Fibroblast of peridontal ligament (primary cell): ENCODE data around the gene CCDC93.
A peak's percentile ranks its signal among the peaks of the same experiment; 100 is the strongest.

ENCODE experiments used
- DNase-seq: peaks from one replicate; pipeline ENCODE4 v3.0.0-alpha.2; 2010; ENCODE audit errors: extremely low read depth

The CCDC93 gene, protein sequence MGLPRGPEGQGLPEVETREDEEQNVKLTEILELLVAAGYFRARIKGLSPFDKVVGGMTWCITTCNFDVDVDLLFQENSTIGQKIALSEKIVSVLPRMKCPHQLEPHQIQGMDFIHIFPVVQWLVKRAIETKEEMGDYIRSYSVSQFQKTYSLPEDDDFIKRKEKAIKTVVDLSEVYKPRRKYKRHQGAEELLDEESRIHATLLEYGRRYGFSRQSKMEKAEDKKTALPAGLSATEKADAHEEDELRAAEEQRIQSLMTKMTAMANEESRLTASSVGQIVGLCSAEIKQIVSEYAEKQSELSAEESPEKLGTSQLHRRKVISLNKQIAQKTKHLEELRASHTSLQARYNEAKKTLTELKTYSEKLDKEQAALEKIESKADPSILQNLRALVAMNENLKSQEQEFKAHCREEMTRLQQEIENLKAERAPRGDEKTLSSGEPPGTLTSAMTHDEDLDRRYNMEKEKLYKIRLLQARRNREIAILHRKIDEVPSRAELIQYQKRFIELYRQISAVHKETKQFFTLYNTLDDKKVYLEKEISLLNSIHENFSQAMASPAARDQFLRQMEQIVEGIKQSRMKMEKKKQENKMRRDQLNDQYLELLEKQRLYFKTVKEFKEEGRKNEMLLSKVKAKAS

DNA sequence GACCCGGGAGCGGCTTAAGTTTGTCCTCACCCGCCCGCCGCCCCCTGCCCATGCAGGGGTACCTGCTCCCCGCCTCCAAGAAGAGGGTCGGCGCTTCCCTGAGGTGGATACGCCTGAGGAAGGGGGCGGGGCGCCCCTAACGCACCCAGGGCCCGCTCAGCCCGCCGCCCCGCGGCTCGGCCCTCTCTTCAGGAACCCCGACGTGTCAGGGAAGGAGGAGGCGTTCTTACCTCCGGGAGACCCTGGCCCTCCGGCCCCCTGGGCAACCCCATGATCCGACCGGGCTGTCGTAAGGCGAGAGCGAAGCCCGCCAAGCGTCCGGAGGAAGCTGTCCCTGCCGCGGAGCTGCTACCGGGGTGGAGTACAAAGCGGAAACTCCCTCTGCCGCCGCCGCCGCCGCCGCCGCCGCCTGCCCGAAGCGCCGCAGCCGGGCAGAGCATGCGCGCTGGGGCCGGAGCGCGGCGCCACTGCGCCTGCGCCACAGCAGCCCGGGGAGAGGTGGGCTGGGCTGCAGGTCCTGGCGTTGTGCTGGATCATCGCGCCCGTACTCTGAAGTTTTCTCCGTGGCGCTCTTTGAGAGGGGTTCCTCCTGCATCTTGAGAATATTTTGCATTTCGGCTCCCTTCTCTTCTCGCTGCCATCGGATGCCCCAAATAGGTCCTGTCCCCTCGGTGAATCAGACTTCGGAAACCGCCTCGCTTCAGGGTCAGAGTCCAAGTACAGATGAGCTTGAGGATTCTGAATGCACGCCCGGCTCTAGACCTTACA is at the start of gene CCDC93:
CCDC93 (minus strand) TSS at position 347 of the 768 bp plus-strand sequence; CDS start at position 272, 75 bp downstream.
- peak; percentile 72 for DNase-seq

DNA sequence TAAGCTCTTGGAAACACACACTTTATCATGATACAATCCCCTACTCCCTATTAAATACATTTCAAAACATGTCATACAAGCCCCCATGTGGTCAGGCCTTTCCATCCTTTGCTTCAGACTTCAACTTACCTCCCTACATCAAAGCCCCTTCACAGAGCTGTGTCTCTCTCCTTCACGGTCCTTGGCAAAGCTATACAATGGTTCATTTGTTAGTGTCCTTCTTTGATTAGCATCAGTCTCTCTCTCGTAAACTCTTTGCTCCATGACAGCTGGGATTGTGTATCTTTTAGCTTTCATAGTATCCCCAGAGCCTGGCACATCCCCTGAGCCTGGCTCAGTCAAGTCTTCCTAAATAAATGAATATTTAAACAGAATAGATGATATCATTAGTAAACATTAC is 48.8 kb upstream of the CCDC93 start:
- DNase-seq: no peak

DNA sequence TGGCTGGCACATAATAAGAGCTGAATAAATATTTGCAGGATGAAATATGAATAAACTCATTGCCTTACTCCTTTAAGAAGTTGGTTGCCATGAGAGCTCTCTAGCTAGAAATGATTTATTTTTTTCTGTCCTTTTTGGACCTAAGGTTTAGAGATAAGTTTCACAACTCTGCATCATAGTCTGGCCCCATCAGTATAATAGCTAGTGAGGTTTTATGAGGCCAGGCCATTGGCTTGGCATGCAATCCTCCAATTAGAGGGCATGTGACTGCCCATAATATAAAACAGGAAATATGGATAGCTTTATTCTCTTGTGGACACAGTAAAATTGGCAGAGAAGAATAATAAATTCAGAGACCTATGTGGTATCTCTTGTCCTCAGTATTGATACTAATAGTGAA is 48.2 kb upstream of the CCDC93 start:
- DNase-seq: peak; percentile 83

DNA sequence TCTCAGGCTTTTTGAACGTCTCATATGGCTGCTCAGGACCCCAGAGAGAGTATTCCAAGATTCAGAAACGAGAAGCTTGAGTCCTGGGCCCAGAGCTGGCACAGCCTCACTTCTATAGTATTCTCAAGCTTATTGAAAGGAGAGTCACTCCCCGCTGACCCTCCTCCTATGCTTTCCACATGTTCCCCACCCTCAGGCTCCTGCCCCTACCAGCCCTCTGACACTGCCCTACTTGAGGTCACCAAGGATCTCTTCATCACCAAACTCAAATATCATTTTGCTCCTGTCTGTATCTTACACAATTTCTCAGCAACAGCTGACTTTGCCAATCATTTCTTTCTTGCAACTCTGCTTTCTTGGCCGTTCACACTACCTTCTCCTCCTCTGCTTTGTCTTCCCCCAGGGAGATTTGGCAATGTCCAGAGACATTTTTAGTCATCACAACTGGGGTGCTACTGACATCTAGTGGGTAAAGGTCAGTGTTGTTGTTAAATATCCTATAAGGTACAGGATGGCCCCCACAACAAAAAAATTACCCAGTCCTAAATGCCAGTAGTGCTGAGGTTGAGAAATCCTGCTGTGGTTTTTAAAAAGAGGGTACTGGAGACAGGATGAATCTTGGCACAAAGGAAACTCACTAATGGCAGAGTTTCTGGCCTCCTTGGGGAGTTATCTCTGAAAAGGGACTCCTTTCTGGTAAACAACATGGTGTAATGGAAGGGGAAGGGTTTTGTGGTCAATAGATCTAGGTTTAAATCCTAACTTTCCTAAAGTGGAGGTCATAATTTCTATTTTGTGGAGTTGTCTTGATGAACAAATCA is 47.5 kb upstream of the CCDC93 start:
- DNase-seq: peak; percentile 89

DNA sequence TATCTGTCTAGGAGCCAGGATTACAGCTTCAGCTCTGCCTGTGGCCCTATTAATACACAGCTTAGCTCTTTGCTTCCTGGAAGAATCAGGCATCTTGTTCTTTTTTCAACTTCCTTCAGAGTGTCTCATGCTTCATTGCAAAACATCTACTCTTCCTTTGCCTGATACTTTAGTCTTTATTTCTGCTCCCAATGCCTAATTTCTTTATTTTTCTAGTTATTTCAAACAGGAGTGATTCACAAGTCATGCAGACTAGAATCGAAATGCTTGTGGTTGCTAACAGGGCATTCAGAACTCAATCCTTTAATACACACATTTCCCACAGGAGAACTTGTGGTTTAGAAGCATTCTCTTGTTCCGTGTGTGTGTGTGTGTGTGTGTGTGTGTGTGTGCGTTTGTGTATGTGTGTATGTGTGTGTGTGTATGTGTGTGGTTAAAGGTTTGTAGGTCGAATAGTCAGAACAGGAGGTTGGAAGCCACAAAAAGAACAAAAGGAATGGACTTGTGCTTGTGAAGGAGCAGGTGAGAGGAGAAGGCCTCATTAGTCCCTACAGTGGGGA is 46.1 kb upstream of the CCDC93 start:
- peak; percentile 98 for DNase-seq

DNA sequence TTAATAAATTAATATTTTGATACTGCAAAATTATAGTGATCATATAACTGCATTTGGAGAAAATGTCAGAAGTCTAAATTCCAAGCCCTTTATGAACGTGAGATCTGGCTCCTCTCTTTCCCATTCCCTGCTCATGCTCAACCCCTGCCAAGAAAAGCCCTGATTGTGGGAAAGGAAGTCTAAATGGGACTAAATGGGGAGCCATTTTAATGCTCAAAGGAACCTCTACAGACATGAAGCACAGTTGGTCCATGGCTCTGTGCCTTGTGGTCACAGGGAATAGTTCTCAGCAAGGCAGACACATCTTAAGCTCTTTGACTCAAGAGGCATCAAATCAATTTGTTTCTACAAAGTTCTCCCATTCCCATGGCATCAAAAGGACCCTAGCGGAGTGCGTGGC is 45.1 kb upstream of the CCDC93 start:
- peak; percentile 49 for DNase-seq

DNA sequence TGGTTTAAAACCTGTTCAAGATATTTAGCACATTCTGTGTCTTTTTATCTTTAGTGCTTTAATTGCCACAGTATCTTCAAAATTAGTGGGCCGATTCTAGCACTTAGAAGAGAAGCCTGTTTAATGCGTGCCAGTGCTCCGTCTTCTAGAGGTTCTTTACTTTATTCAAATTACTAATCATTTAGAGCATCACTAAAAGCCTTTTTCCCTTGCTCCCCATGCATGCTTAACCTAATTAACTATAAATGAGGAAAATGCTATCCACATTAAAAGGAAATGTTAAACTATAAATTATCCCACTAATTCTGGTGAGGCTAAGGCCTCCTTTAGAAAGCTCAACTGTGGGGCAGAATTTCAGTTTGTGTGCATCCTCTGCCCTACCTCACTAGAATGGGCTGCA is 42.9 kb upstream of the CCDC93 start:
- DNase-seq: no peak

DNA sequence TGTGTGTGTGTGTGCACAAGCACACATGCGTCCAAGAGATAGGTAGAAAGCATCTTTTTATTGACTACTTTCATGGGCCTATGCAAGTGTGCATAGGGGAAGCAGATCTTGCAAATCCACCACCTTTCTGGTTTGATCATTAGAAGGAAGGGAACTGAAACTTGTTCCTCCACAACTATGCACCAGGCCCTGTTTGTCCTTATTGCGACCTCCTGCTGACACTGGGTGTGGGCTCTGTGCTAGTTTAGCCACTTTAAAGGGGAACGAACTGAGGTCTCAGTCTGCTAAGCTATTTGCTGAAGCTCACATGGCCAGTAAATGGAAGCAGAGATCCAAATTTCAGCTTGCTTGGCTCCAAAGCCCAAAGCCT is 42.3 kb upstream of the CCDC93 start:
- DNase-seq: no peak

DNA sequence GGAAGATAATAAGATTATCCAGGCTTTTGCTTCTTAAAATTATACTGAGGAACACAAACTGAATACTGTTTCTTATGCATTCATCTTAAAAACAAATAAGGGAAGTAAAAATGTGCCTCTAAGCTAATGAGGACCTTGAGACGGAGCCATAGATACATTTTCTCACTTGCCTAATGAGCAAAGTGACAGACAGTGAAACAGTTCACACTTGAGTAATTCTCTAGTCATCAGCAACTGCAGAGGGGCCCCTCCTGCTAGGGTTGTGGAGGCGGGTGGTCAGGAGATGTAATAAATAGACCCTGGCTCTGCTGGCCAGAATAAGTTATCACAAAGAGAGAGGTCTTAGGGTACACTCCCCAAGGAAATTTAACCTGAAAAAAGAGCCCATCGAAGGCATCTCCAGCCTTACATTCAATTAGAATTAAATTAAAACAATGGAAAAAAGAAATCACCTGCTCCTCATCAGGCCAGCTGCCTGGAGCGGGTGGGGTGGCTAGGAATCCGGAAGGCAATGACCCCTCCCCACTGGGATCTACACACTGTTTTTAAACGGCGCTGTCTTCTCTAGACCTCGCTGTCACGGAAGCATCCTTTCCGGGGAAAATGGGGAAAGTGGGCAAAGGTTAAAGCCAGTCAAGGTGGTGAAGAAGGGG is 41.8 kb upstream of the CCDC93 start:
- no peak for DNase-seq

DNA sequence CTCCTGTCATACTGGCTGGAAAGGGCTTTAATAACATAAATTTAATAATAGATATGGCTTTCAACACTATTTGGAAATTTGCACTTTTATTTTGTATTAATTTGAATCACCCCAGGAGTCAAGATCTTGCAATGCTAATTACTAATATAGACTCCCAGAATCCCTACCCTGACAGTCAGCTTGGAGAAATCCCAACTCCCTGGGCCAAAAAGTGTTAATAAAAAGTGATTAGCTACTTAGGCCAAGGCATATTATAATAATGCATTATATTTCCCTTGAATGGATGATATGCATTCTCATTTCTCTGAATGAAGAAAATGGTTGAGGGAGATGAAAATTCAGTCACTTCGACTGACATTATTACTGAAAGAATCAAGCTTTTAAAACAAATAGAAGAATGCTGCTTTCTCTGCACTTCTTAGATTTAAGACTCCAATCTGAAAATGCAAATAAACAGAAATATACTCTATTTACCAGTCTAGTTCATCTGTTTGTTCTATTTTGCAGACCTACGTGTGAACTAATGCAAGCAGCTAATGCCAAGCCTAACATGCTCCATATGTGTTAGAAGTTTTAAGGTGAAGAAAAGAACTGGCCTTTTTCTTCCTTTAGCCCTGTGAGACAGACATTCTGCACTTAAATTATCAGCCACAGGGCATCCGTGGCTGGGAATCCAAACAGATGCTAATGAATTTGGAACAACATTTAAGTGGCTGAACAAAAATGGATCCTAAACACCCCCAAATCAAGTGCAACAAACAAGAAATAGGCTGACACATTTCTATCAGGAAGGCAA is 40.5 kb upstream of the CCDC93 start:
- DNase-seq: no peak

DNA sequence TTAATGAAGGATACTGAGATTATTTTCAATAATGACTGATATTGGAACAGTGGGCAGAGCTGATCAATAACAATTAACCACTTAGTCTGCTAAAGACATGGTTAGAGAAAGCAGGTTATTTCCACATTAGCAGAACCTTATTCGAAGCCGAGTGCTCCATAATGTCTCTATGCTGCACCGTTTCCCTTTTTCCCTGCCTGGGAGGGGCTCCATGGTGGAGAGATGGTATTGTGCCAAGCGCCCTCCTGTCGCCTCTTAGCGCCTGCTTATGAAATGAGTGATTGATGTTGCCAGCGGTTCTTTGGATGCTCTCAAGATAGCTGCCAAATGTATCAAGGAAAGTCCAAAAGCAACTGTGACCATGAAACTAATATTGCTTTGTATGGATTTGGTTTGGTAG is 39.8 kb upstream of the CCDC93 start:
- DNase-seq: no peak

DNA sequence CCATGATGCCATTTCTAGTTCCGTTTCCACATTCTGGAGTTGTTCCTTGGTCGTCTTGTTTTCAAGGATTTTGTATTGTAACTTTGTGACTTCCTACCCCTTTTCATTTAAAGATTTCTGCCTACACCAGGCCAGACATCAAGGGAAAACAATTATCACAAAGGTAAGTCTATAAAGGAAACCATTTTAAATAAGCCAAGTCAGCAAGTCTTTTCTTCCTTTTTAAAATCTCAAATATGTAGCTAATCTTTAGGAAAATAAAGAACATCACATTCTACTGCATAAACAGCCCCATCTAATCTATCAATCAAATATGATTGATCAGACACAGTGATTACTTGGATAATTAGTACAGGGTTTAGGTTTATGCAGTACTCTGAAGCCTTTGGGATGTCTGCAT is 38.6 kb upstream of the CCDC93 start:
- no peak for DNase-seq

DNA sequence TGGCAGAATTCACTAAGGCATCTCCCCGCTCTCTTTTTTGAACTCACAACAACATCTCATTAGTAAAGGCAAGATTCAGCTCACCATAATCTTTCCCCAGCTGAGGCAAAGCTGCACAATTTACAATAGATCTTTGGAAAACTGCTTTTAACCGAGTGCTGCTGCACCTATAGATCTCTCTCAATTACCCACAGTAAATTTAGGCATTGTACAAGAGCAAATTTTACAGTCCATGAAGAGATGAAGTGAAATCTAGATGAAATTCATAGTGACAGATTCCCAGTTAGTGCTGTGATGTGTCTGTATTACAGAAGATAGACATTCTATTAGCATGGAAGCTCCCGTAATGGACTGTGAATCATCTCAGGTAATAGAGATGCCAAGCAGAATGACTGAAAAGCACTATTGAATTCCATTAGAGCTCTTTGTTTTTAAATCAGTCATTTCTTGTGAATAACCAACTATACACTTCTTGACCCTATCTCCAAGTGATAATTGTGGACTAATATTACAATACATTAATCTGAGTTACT is 38.0 kb upstream of the CCDC93 start:
- no peak for DNase-seq

DNA sequence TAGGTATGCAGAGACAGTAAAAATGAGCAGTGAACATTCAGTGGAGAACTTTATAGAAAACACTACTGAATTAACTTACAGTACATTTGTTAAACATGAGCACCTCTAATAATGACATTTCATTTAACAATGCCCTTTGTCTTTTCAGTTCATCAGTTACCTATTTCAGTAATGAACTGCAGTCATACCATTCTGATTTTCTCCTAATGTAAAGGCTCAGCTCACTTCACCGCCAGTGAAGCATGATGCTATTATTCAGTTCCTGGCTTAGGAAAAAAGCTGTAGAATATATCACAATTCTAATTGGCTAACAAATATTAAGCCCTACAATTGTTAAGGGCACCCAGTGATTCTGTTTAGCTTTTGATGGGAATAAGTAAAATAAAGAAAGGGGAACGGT is 37.1 kb upstream of the CCDC93 start:
- DNase-seq: no peak

DNA sequence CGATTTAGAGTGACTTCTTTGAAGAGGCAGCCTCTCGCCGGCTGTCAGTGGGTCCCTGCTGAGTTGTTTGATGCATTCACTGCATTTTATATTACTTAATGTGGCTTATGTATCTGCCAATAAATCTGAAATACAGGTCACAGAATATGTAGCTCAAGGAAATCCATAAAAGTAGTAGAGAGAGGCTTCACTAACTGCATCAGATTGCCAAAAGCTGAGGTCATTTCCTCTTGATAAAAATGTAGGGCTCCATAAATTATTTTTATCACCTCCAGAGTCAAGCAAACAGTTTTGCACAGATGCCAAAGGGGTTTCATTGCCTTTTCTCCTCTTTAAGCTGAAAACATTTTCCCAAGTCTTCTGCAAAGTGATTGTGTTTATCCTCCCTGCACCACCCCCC is 36.5 kb upstream of the CCDC93 start:
- no peak for DNase-seq

DNA sequence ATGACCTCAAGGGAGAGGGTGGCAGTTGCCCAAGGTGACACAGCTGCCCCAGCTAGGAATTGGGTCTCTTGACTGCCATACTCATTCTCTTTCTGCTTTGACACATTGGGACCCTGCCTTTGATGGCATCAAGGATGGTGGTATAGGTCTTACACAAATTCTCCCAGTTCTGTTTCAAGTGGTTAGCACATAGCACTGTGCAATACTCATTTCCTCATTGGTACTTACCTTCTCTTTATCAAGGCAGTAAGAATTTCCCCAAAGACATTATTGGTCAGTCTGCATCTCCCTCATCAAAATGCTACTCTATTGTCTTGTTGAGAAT is 35.9 kb upstream of the CCDC93 start:
- DNase-seq: no peak

DNA sequence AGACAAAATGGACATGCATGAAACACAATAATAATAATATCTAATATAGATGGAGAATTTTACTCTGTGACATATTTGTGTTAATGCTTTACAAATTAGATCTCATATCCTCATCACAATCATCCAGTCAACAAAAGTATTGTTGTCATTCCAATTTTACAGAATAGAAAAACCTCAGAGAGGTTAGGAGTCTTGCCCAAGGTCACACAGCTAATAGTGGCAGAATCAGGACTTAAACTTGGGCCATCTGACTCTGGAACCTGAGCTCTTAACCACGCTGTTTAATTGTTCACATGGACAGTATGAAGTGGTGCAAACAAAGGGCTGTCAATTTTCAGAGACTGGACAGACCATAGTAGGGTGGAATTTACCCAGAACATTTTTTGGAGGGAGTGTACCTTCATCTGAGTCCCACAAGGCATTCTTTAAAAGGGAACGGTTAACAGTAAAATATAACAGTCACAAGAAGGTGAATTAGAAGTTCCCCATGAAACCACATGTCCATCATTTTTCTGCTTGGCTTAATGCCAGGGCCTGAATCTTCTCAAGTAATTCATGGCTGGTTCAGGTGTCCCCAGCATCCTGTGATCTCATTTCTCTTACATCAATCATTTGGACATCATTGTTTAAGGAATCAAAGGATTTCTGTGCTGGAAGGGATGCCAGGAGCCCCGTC is 35.4 kb upstream of the CCDC93 start:
- no peak for DNase-seq

DNA sequence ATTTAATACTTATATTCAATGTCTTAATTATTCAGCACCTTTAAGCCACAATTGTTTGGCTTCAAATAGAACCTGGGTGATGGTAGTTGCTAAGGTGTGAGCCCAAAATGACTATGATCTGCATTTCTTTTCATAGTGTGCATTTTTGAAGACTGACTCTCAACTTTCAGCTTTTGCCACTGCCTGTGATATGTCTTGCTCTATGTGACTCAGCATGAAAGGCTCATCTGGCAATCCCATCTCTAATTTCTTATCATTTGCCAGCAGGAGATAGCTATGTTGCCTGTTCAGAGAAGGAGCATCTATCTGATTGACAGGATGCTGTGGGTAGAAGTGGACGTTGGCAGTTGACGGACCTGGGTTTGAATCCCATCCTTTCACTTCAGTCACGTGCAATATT is 34.5 kb upstream of the CCDC93 start:
- DNase-seq: no peak

DNA sequence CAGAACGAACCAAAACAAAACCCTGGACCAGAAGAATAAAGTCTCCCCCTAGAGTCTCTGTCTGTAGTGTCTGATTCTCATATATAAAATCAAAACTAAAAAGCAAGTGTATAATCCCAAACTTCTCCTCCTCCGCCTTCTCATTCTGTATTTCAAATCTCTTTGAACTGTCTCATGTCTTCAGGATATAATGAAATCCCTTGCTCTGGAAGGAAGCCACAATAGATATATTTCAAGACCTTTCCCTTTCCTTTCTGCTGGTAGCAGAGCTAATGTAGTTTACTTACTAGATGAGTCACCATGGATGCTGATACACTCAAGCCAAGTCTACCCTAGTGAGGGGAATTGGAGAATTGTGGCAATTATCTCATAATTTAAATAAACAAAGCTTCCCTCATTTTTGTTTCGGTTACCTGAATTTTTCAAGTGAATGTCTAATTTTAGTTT is 33.5 kb upstream of the CCDC93 start:
- peak; percentile 62 for DNase-seq
